ENCODE results near the gene KCTD2.

The KCTD2 gene

GRCh38 chr17:75051941-75052340, 4.9 kb downstream of the KCTD2 start:
- DNase-seq, result no peak
- no peak overlapping the region for H3K27ac ChIP-seq
- no peak overlapping the region for H3K4me3 ChIP-seq (ENCODE audit: low read depth, low read length)
- H3K36me3 ChIP-seq (replicated peaks), result peaks cover 14% of the 10 kb centered on the region
- TF ChIP-seq CTCF (IDR thresholded peaks at IDR 0.05; ENCODE audit: low read depth, low read length, missing control alignments), result no peak
- in situ Hi-C loops (cut with HindIII; ENCODE audit: low pct_ligation_motif_present, low sequenced_read_pairs), result no loop called here
- no peaks in the 10 kb centered on the region for H3K27me3 ChIP-seq (replicated peaks)

- no peak overlapping the region for H3K4me3 ChIP-seq (ENCODE audit: low read depth, low read length)
- peak; percentile 49 for TF ChIP-seq CTCF (IDR thresholded peaks at IDR 0.05; ENCODE audit: low read depth, low read length, missing control alignments)
- H3K36me3 ChIP-seq (replicated peaks), result peaks cover 45% of the 10 kb centered on the region
- peak; percentile 63 for DNase-seq
- no peak overlapping the region for H3K27ac ChIP-seq
- in situ Hi-C loops (cut with HindIII; ENCODE audit: low pct_ligation_motif_present, low sequenced_read_pairs), result no loop called here
- no peaks in the 10 kb centered on the region for H3K27me3 ChIP-seq (replicated peaks)
Observed at GRCh38 chr17:75059369-75060345, 12.6 kb downstream of the KCTD2 start.

GRCh38 chr17:75060434-75061054, 13.5 kb downstream of the KCTD2 start:
- DNase-seq, result no peak
- Histone ChIP-seq H3K27me3 (replicated peaks) (no peaks in the 10 kb centered on the region), H3K36me3 (replicated peaks) (peaks cover 43% of the 10 kb centered on the region), H3K4me3 (ENCODE audit: low read depth, low read length) (no peak overlapping the region), H3K27ac (no peak overlapping the region)
- in situ Hi-C loops (cut with HindIII; ENCODE audit: low pct_ligation_motif_present, low sequenced_read_pairs), result no loop called here
- TF ChIP-seq CTCF (IDR thresholded peaks at IDR 0.05; ENCODE audit: low read depth, low read length, missing control alignments), result no peak

GRCh38 chr17:75061055-75061438, 14.0 kb downstream of the KCTD2 start:
- peaks cover 43% of the 10 kb centered on the region for H3K36me3 ChIP-seq (replicated peaks)
- no peak for TF ChIP-seq CTCF (IDR thresholded peaks at IDR 0.05; ENCODE audit: low read depth, low read length, missing control alignments)
- no peak overlapping the region for H3K27ac ChIP-seq
- in situ Hi-C loops (cut with HindIII; ENCODE audit: low pct_ligation_motif_present, low sequenced_read_pairs), result no loop called here
- no peak overlapping the region for H3K4me3 ChIP-seq (ENCODE audit: low read depth, low read length)
- H3K27me3 ChIP-seq (replicated peaks), result no peaks in the 10 kb centered on the region
- DNase-seq, result no peak

- Histone ChIP-seq H3K27me3 (replicated peaks) (no peaks in the 10 kb centered on the region), H3K4me3 (ENCODE audit: low read depth, low read length) (no peak overlapping the region), H3K36me3 (replicated peaks) (peaks cover 43% of the 10 kb centered on the region), H3K27ac (no peak overlapping the region)
- no peak for DNase-seq
- no peak for TF ChIP-seq CTCF (IDR thresholded peaks at IDR 0.05; ENCODE audit: low read depth, low read length, missing control alignments)
- in situ Hi-C loops (cut with HindIII; ENCODE audit: low pct_ligation_motif_present, low sequenced_read_pairs), result no loop called here
Observed at GRCh38 chr17:75061618-75062017, 14.6 kb downstream of the KCTD2 start.

Data from brain microvascular endothelial cell (primary cell).